ENCODE measurements around the gene SH3GL2.

DNA sequence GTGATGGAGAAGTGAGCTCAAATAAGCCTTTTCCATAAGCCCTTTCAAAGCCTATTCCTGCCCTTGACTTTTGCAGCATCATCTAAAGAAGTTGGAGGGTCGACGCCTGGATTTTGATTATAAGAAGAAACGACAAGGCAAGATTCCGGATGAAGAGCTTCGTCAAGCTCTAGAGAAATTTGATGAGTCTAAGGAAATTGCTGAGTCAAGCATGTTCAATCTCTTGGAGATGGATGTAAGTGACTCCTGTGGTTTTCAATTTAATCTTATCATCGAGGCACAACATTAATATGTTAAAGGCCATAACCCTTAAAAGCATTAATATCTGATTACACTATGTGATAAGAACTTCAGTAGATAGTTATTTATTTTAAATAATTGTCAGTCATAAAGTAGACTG lies 210.4 kb downstream of the SH3GL2 start:
- TF ChIP-seq TAF1 (IDR thresholded peaks at IDR 0.05; ENCODE audit: borderline replicate concordance, low read depth, low read length) (no peak), POLR2AphosphoS5 (IDR thresholded peaks at IDR 0.05; ENCODE audit: low read depth, low read length) (no peak), POLR2A (IDR thresholded peaks at IDR 0.05; ENCODE audit: low read depth, low read length) (no peak)
